HG02763 (cell line): ENCODE measurements around the gene INPP5A.
A peak's percentile ranks its signal among the peaks of the same experiment; 100 is the strongest.
"Not testable (repeated sequence)": the region's sequence is repeated elsewhere in the genome, so short reads cannot be mapped to it uniquely, and the experiment has no call there.

Experiments
- ATAC-seq: cut with Tn5 transposase; IDR thresholded peaks from one replicate; pipeline ENCODE4 v1.9.1; 2021; ENCODE audit warnings: mild to moderate bottlenecking, moderate library complexity; ENCODE audit not compliant: unreplicated experiment

The INPP5A gene

GRCh38 chr10:132537684-132538001, at the start of gene INPP5A:
TSS of gene INPP5A (plus strand) at chr10:132537787. CDS start at chr10:132538097, 310 bp downstream.
- ATAC-seq: peak; percentile 72

- no peak for ATAC-seq
Measured at GRCh38 chr10:132488231-132488821, 49.3 kb upstream of the INPP5A start.

- no peak for ATAC-seq
Measured at GRCh38 chr10:132489053-132489703, 48.4 kb upstream of the INPP5A start.

GRCh38 chr10:132489704-132490534, 47.7 kb upstream of the INPP5A start:
- no peak for ATAC-seq

- not testable (repeated sequence) for ATAC-seq
Measured at GRCh38 chr10:132491534-132491933, 46.1 kb upstream of the INPP5A start.

- ATAC-seq: no peak
Measured at GRCh38 chr10:132492323-132493025, 45.1 kb upstream of the INPP5A start.

GRCh38 chr10:132493246-132493755, 44.3 kb upstream of the INPP5A start:
- no peak for ATAC-seq

GRCh38 chr10:132493756-132494290, 43.8 kb upstream of the INPP5A start:
- no peak for ATAC-seq

GRCh38 chr10:132494866-132495630, 42.5 kb upstream of the INPP5A start:
- no peak for ATAC-seq

- ATAC-seq: no peak
Measured at GRCh38 chr10:132496360-132497062, 41.1 kb upstream of the INPP5A start.

- ATAC-seq: no peak
Measured at GRCh38 chr10:132497063-132497680, 40.4 kb upstream of the INPP5A start.

GRCh38 chr10:132497861-132498561, 39.6 kb upstream of the INPP5A start:
- ATAC-seq: no peak

- no peak for ATAC-seq
Measured at GRCh38 chr10:132498562-132499366, 38.8 kb upstream of the INPP5A start.

GRCh38 chr10:132499367-132499685, 38.3 kb upstream of the INPP5A start:
- no peak for ATAC-seq

GRCh38 chr10:132500781-132501415, 36.7 kb upstream of the INPP5A start:
- ATAC-seq: no peak

GRCh38 chr10:132502544-132503300, 34.9 kb upstream of the INPP5A start:
- ATAC-seq: no peak
